Right forelimb (tissue), 1 donor: ENCODE measurements around the gene ST3GAL2.
"Not testable (repeated sequence)": the region's sequence is repeated elsewhere in the genome, so short reads cannot be mapped to it uniquely, and the experiment has no call there.

Source experiments
- DNase-seq: peaks from one replicate; pipeline ENCODE4 v3.0.0-alpha.2; 2018

The ST3GAL2 gene

DNA sequence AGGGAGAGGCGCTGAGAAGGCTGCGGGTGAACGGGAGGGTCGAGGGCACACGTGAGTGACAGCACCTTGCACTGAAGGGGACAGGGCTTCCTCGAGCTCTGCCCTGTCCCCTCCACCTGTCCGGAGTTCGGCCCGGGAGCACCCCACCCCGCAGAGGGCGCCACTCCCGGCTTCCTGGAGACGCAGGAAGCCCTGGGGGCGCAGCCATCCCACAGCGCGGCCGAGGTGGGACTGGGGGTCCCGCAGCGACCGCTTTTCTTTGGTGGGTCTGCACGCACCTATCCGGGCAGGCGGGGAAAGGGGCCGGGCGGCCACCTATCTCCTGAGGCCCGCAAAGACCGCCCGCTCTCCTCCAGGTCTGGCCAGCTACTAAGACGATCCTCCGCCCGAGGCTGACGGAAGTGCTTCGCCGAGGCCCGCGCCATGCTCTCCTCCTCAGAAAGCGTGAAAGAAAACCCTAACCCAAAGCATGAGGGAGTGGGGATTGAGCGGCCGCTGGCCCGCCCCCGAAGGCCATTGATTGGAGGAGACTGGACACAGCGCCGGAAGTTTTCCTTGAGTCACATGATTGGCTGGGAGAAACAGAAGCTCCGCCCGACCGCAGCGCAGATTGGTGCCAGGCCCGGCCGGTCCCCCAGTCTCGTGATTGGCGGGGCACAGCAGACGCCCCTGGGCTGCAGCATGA lies 57.8 kb downstream of the ST3GAL2 start:
- peak; percentile 97 for DNase-seq

DNA sequence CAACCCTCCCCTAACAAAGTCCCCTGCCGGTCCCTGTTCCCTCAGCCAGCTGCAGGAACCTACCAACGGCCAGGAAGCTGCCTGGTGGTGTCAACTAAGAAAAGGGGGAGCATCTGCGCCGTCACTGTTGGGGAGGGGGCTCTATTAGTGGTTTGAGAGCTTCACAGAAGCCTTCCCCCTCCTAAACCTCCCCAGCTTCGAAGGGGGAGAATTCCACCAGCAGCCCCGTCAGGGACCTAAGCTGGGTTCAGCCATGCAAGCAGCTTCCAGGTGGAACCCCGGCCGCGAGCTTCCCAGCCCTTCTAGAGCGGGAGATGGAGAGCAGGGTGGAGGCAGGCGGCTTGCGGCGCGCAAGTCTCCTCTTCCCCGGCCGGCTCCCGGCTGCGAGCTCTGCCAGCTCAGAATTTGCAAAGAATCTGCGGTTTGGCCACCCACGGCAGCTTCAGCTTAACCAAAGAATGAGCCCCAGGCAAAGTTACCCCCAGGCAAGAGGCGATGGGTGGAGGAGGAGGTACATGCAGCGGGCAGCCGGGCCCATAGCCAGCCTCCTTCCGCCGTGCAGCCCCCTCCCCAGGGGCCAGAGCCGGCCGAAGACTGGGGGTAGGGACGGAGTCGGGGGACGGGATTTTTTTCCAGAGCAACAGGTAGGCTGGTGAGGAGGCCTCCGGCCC lies 58.5 kb downstream of the ST3GAL2 start:
- peak; percentile 78 for DNase-seq

DNA sequence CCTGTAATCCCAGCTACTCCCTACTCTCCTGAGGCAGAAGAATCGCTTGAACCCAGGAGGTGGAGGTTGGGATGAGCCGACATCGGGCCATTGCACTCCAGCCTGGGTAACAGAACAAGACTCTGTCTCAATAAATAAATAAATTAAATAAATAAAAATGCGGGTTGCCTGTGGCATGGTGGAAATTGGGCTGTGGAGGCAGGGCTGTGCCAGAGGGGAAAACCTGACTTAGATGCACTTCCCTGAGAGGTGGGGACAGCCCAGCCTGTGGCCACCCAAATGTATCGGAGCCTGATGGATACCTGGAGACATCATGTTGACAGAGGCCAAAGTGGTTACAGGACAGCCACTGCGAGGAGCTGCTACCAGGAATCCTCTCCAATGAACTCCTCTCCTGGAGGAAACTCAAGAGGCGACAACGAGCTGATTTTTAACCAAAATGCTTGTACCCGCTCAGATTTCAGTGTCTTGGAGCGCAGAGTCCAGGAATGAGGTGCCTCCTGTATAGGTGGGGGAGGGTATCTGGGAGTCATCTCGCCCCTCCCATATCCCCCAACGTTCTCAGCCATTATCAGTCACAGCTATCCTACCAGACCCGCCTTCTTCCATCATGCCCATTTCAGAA lies 59.9 kb downstream of the ST3GAL2 start:
- DNase-seq: no peak

DNA sequence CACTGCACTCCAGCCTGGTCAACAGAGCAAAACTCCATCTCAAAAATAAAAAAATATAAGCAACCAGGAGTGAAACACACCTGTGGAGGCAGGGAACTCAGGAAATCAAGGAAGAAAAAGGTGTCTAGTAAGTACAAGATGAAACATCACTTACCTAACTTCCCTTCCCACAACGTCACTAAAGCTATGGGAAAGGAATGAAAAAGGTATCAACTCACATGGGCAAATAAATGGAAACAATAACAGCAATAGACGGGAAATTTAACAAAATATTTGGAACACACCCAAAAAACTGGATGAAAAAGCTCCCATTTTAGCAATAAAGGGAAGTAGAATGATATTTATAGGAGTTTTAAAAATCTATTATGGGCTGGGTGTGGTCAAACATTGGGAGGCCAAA lies 61.1 kb downstream of the ST3GAL2 start:
- DNase-seq: no peak

DNA sequence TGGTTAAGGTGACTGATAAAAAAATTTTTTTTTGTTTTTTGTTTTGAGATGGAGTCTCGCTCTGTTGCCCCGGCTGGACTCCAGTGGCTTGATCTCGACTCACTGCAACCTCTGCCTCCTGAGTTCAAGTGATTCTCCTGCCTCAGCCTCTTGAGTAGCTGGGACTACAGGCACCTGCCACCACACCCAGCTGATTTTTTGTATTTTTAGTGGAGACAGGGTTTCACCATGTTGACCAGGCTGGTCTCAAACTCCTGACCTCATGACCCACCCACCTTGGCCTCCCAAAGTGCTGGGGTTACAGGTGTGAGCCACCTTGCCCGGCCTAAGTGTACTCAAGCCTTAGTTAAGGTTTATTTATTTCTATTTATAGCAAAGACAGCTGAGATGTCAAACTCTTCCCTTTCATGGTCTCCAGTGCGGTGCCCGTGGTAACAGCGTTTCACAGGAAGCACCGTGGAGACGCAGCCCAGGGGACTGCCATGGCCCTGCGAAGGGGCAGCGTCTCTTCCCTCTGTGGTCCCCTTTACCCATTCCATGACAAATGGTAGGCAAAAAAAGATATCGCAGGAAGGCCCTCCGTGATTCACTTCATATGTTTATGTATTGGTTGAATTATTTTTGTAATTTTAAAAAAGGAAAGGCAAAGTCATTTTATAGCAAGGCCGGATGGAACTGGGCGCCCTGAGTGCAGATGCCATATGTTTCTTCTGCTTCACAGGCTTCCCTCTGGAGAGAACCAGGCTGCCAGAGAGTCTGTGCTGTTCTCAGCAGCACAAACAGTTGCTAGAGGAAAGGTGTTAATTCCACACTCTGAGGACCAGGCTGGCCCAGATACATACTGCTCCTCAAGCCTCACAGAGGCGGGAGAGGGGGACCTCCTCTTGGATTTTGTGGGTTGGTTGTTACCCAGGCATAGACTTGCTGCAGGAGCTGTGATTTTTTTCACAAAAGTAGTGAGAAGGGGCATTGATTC lies 63.0 kb downstream of the ST3GAL2 start:
- DNase-seq: no peak

DNA sequence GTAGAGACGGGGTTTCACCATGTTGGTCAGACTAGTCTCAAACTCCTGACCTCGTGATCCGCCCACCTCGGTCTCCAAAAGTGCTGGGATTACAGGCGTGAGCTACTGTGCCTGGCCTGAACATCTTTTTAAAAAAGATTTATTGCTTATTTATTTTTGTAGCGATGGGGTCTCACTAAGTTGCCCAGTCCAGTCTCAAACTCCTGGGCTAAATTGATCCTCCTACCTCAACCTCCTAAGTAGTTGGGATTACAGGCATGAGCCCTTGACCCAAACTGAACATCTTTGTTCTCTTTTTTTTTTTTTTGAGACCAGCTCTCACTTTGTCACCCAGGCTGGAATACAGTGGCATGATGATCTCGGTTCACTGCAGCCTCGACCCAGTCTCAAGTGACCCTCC lies 64.7 kb downstream of the ST3GAL2 start:
- DNase-seq: no peak

DNA sequence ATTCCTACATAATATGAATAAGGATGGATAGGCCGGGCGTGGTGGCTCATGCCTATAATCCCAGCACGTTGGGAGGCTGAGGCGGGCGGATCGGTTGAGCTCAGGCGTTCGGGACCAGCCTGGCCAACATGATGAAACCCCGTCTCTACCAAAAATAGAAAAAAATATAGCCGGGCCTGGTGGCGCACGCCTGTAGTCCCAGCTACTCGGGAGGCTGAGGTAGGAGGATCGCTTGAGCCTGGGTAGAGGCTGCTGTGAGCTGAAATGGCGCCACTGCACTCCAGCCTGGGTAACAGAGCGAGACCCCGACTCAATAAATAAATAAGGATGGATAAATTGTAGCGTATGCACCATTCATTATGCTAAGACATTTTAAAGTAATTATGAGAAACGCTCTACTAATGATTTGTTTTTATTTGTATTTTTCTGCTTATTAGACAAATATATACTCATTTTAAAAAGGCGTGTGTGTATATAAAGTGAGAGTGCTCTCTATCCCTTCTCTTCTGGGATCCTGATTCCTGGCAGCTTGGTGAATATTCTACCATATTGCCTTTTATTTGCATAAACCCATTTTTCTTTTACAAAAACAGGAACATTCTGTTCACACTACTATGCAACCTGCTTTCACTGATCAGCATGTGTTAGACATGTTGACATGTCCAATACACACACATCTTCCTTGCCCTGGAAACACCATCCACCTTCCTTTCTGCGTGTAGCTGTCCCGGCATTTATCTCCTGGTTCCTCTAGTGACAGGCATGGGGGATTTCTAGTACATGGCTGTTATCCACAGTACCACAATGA lies 65.8 kb downstream of the ST3GAL2 start:
- no peak for DNase-seq

DNA sequence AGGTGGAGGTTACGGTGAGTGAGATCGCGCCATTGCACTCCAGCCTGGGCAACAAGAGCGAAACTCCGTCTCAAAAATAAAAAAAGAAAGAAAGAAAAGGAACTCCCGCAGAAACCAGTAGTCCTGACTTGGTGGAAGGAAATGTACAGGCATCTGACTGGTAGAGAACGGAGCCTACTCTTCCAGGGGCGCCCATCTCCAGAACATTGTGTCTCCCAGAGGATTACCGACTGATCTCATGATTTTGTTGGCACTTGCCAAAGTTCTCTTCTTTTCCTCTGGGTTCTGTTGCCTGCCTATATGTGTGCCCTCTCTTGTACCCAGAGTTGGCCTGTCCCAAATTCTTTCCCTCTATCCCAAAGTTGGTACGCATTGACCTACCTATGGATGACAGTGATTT lies 68.0 kb downstream of the ST3GAL2 start:
- no peak for DNase-seq

DNA sequence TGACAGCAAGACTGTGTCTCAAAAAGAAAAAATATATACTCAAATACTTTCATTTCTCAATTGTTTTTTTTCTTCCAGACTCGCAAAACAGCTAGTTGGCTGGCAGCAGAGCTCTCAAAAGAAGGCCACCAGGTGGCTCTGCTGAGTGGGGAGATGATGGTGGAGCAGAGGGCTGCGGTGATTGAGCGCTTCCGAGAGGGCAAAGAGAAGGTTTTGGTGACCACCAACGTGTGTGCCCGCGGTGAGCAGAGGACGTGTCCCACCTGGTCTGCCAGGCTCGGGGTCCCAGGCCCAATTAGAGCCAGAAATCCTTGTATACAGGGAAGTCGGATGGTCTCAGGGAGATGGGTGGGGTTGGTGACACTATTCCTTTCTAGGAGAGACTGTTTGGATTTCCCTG lies 68.8 kb downstream of the ST3GAL2 start:
- DNase-seq: not testable (repeated sequence)

DNA sequence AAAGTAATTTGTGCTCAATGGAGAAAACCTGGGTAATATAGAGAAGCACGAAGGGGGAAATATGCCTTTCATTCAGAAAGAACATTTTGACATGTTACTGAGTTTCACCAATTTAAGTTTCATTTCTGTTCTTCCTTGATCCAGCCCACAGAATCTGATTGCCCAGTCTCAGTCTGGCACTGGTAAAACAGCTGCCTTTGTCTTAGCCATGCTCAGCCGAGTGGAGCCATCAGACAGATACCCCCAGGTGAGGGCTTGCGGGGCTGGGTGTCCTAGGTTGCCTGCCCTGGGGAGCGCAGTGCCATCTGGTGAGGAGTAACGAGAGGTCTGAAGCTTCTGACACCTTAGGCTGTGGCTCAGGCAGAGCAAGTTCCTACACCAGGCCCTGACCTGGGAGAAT lies 74.5 kb downstream of the ST3GAL2 start:
- no peak for DNase-seq

DNA sequence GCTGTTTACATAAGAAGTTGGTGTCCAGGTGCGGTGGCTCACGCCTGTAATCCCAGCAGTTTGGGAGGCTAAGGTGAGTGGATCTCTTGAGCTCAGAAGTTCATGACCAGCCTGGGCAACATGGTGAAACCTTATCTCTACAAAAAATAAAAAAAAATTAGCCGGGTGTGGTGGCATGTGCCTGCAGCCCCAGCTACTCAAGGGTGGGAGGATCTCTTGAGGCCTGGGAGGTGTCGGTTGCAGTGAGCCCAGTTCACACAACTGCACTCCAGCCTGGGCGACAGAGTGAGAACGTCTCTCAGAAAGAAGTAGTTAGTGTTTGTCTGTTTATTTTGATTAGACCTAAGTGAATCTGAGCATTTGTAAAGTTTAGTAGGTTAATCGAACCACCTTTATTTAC lies 79.3 kb downstream of the ST3GAL2 start:
- no peak for DNase-seq

DNA sequence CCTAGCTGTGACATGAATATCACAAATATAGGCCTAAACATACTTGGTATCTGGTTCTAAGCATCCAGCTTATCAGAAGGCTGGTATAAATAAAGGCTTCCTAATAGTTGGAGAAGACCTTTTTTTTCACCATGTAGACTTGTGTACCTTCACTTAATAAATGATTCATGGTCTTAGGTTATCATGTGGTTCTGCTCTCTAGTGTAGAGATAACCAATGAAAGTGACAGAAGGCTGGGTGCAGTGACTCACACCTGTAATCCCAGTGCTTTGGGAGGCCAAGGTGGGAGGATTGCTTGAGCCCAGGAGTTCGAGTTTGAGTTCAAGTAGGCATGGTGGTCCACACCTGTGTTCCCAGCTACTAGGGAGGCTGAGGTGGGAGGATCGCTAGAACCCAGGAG lies 89.1 kb downstream of the ST3GAL2 start:
- no peak for DNase-seq

DNA sequence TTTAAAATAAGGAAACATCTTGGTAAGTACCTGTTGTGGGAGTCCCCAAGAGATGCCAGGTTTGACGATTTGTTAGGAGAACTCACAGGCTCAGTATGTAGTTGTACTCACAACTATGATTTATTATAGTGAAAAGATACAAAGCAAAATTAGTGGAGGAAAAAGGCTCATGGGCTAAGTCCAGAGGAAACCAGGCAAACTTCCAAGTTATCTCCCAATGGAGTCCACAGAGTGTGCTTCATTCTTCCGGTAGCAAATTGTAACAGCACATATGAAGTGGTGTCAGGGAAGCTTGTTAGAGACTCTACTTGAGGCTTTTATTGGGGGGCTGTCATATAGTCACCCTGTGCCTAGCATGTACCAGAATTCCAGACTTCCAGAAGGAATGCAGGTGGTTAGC lies 89.9 kb downstream of the ST3GAL2 start:
- DNase-seq: no peak

DNA sequence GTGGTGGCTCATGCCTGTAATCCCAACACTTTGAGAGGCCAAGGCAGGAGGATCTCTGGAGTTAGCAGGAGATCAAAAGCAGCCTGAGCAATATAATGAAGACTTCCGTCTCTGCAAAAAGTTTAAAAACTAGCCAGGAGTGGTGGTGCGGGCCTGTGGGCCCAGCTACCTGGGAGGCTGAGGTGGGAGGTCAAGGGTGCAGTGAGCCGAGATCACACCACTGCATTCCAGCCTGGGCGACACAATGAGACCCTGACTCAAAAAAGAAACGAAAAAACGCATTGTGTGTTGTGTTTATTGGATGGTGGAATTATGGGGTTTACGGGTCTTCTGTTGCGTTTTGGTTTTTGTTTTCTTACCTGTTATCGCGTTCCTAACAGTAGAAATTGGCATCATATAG lies 93.1 kb downstream of the ST3GAL2 start:
- no peak for DNase-seq

DNA sequence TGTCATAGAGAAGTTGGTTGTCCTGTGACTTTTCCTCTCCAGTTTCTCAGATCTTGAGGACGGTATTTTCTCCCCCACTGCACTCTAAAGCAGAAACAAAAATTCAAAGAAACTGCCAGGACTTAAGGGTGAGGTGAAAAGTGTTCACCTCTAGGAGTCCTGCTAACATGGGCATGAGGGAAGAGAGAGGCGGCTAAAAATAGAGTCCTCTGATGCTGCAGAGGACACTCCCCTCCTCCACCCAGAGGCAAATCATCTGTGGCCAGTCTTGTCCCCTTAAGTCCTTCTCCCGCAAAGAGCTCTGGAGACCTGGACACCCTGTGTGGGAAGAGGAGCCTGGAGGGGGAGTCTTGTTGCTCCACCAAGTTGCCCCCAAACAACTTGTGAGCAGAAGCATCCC lies 96.9 kb downstream of the ST3GAL2 start:
- DNase-seq: no peak

DNA sequence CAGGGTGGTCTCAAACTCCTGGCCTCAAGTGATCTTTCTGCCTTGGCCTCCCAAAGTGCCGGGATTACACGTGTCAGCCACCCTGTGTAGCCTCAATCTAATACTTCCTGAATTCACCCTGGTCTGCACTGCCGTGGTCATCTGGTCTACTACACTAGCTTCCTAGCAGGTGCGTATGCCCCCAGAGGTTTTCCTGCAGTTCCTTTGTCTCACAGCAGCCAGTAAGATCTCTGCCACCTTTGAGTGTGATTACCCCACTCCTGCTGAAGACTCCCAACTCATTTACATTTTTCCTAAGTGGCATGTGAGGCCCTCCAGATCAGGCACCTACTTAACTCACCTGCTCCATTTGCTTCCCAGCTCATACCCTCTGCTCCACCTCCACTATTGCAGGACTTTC lies 97.3 kb downstream of the ST3GAL2 start:
- no peak for DNase-seq

DNA sequence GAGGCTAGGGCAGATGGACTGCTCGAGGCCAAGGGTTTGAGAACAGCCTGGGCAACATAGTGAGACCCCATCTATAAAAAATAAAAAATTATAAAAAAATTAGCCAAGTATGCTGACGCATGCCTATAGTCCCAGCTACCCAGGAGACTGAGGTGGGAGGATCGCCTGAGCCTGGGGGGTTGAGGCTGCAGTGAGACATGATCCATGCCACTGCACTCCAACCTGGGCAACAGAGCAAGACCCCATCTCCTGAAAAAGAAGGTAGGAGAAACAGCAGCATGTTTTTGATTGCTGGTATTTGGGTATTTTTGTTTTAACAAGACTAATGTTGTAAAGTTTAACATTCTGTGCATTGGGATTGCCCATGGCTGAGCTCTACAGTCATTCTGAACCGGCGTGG lies 101.1 kb downstream of the ST3GAL2 start:
- no peak for DNase-seq

DNA sequence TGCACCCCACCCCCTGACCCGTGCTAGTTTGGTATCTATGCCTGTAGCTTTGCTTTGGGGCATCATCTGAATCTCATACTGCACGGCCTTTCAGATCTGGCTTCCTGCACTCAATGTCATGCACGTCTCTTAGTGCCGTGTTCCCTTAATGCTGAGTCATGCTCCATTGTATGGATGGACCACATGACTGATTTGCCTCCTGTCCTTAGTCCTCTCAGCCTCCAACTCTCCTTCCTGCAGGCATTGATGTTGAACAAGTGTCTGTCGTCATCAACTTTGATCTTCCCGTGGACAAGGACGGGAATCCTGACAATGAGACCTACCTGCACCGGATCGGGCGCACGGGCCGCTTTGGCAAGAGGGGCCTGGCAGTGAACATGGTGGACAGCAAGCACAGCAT lies 106.2 kb downstream of the ST3GAL2 start:
- DNase-seq: not testable (repeated sequence)

DNA sequence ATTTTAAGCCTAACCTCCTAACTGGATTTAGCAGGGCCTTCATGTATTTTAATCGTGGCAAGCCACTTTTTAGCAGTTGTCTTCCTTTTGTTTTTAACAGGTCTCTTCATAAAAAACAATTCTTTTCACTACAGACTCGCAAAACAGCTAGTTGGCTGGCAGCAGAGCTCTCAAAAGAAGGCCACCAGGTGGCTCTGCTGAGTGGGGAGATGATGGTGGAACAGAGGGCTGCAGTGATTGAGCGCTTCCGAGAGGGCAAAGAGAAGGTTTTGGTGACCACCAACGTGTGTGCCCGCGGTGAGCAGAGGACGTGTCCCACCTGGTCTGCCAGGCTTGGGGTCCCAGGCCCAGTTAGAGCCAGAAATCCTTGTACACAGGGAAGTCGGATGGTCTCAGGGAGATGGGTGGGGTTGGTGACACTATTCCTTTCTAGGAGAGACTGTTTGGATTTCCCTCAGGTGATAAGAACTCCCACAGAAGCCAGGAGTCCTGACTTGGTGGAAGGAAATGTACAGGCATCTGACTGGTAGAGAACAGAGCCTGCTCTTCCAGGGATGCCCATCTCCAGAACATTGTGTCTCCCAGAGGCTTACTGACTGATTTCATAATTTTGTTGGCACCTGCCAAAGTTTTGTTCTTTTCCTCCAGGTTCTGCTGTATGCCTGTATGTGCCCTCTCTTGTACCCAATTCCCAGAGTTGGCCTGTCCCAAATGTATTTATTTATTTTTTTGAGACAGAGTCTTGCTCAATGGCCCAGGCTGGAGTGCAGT lies 107.1 kb downstream of the ST3GAL2 start:
- DNase-seq: no peak

DNA sequence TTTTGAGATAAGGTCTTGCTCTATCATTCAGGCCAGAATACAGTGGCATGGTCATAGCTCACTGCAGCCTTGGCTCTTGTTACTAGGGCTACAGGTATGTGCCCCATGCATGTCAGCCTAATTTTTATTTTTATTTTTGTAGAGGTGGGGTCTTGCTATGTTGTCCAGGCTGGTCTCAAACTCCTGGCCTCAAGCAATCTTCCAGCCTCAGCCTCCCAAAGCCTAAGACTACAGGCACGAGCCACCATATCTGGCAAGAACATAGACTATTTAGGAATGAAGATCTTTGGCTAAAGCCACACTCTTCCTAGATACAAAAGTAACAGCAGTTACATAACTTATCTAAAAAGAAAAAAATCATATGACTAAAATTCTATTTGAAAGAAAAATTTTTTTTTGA lies 107.8 kb downstream of the ST3GAL2 start:
- DNase-seq: no peak
